IPS-15b (cell line): Measurements from ENCODE around the gene ZNF740.

Experiments
- H3K27me3 ChIP-seq: one replicate; pipeline ENCODE4 v1.6.1; 2013; ENCODE audit warnings: low read length; ENCODE audit not compliant: control insufficient read depth, insufficient read depth
- H3K36me3 ChIP-seq: one replicate; pipeline ENCODE4 v1.6.1; 2013; ENCODE audit warnings: low read length; ENCODE audit not compliant: control insufficient read depth, insufficient read depth
- H3K4me1 ChIP-seq: one replicate; pipeline ENCODE4 v1.6.1; 2013; ENCODE audit warnings: mild to moderate bottlenecking, low read length; ENCODE audit not compliant: control insufficient read depth, insufficient read depth
- H3K4me3 ChIP-seq: one replicate; pipeline ENCODE4 v1.5.1; 2013; ENCODE audit warnings: low read depth, low read length
- H3K9ac ChIP-seq: one replicate; pipeline ENCODE4 v1.6.1; 2013; ENCODE audit warnings: low read depth, mild to moderate bottlenecking, low read length
- H3K9me3 ChIP-seq: one replicate; pipeline ENCODE4 v1.6.1; 2013; ENCODE audit warnings: mild to moderate bottlenecking, low read length; ENCODE audit not compliant: control insufficient read depth, insufficient read depth

Gene ZNF740

DNA sequence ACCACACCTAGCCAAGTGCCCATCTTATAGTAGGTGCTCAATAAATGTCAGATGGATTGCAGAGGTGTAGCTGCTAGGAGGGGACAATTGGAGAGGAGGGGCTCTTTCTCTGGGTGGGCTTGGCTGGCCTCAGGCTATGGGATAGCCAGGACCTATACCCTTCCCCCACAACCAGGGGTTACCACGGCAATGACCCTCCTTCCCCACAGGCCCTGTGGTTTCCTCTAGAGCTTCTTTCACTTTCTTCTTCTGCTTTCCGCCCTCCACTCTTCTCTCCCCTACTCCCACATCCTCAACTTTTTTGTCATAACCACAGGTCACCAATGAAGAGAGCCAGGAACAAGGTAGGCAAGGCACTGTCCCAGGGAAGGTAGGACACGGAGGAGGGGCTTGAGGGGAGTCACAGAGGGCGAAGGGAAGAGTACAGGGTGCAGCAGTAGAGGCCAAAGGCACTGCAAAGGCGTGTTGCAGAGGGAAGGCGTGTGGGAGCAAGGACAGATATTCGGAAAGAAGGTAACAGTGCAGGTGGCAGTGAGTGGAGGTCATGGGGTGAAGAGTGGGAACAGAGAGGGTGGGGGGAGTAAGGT, 28.4 kb downstream of the ZNF740 start:
- peaks cover 27% of the 10 kb centered on the region for H3K36me3 ChIP-seq
- no peaks in the 10 kb centered on the region for H3K9me3 ChIP-seq
- H3K27me3 ChIP-seq: peaks cover 4% of the 10 kb centered on the region
- H3K4me3 ChIP-seq: no peak overlapping the region
- no peak overlapping the region for H3K9ac ChIP-seq
- peaks cover 8% of the 10 kb centered on the region for H3K4me1 ChIP-seq

DNA sequence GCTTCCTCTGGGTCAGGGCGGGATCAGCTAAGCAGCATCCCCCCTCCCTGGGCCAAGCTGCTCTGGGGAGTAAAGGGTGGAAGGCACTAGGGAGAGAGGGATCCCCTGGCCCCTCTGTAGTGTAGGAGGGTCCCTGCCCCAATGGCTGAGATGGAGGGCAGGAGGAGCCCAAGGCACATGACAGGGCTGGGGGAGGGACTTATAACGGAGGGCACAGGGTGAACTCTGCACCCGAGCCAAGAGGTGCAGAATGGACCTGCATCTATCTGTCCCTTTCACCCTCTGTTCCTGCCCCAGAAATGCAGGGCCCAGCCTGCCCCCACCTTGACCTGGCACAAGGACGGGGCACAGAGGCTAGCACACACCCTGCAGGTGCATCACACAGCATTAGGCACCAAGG, 30.3 kb downstream of the ZNF740 start:
- Histone ChIP-seq H3K9ac (no peak overlapping the region), H3K9me3 (no peaks in the 10 kb centered on the region), H3K36me3 (peaks cover 34% of the 10 kb centered on the region), H3K4me1 (peaks cover 18% of the 10 kb centered on the region), H3K4me3 (no peak overlapping the region), H3K27me3 (peaks cover 4% of the 10 kb centered on the region)

GRCh38 chr12:53211476-53212381, 31.2 kb downstream of the ZNF740 start:
- Histone ChIP-seq H3K36me3 (peaks cover 34% of the 10 kb centered on the region), H3K4me1 (peaks cover 27% of the 10 kb centered on the region), H3K9me3 (no peaks in the 10 kb centered on the region), H3K27me3 (peaks cover 2% of the 10 kb centered on the region), H3K4me3 (no peak overlapping the region), H3K9ac (no peak overlapping the region)

DNA sequence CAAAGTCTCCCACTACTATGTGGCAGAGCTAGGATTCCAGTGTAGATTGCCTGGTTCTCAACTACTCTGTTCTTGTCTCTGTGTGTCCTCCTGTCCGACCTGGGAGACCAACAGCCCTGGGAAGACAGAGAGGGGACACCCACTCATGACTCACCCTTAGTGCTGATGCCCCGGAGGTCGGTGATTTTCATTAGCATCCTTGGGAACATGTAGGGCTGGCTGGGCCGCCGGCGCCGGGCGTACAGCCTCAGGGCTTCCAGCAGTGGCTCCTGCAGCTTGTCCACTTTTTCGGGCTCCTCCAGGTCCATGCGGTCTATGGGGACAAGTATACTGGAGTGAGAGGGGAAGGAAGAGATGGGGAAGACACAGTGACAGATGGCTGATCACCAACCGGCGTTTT, 32.4 kb downstream of the ZNF740 start:
- Histone ChIP-seq H3K4me1 (peaks cover 31% of the 10 kb centered on the region), H3K4me3 (no peak overlapping the region), H3K36me3 (peaks cover 34% of the 10 kb centered on the region), H3K9ac (no peak overlapping the region), H3K9me3 (no peaks in the 10 kb centered on the region), H3K27me3 (no peaks in the 10 kb centered on the region)

- no peaks in the 10 kb centered on the region for H3K27me3 ChIP-seq
- peaks cover 34% of the 10 kb centered on the region for H3K4me1 ChIP-seq
- no peak overlapping the region for H3K9ac ChIP-seq
- peaks cover 34% of the 10 kb centered on the region for H3K36me3 ChIP-seq
- no peaks in the 10 kb centered on the region for H3K9me3 ChIP-seq
- no peak overlapping the region for H3K4me3 ChIP-seq
Measured at GRCh38 chr12:53213348-53213747, 32.8 kb downstream of the ZNF740 start.

GRCh38 chr12:53214221-53214620, 33.7 kb downstream of the ZNF740 start:
- no peak overlapping the region for H3K4me3 ChIP-seq

DNA sequence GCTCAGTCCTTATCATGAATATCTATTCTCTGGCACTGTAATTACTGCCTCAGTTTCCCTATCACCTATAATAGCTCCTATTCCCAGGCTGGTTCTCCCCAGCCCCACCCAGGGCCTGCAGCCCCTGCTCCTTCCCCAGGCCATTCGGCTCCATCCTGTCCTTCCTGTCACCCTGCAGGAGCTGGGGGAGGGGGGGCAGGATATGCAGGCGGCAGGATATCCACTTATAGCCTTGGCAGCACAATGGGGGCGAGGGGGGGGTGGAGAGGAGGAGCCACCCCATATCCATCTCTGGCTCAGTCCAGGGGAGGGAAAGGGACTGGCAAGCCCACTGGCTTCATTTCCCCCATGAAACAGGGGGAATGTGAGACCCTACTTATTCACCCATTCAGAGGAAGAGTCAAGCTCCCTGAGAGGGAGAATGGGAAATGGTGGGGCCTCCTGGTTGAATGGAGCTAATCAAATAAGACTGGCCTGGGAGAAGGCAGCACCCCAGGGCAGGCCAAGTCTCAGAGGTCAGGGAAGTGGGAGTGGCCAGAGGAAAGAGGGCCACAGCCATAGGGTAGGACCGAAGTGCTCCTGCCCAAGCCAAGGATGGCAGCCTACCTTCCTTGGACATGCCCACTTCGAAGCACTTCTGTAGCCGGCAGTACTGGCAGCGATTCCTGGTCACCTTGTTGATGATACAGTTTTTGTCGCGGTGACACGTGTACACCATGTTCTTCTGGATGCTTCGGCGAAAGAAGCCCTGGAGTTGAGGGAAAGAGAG, 34.3 kb downstream of the ZNF740 start:
- Histone ChIP-seq H3K9me3 (no peaks in the 10 kb centered on the region), H3K9ac (no peak overlapping the region), H3K27me3 (peaks cover 6% of the 10 kb centered on the region), H3K36me3 (peaks cover 34% of the 10 kb centered on the region), H3K4me3 (no peak overlapping the region), H3K4me1 (peaks cover 35% of the 10 kb centered on the region)

More at GRCh38 chr12:53214221-53214620, 33.7 kb downstream of the ZNF740 start:
- H3K36me3 ChIP-seq: peaks cover 34% of the 10 kb centered on the region
- peaks cover under 1% of the 10 kb centered on the region for H3K27me3 ChIP-seq
- H3K4me1 ChIP-seq: peaks cover 35% of the 10 kb centered on the region
- no peaks in the 10 kb centered on the region for H3K9me3 ChIP-seq
- H3K9ac ChIP-seq: no peak overlapping the region

DNA sequence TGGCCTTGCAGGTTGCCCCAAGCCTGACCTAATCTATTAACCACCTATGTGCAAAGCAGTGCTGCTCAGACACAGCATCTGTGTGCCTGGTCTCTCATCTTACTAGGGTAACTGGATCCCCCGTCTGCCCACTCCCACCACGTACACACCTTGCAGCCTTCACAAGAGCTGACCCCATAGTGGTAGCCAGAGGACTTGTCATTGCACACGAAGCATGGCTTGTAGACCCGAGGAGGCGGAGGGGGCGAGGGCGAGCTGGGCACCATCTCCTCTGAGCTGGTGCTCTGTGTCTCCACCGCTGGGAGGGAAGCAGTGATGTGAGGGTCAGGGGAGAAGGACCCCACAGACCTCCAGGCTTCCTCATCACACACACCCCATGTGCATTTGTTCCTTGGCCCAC, 35.0 kb downstream of the ZNF740 start:
- Histone ChIP-seq H3K9ac (no peak overlapping the region), H3K4me1 (peaks cover 35% of the 10 kb centered on the region), H3K36me3 (peaks cover 34% of the 10 kb centered on the region), H3K4me3 (no peak overlapping the region), H3K9me3 (no peaks in the 10 kb centered on the region), H3K27me3 (peaks cover 6% of the 10 kb centered on the region)

GRCh38 chr12:53217051-53217930, 36.8 kb downstream of the ZNF740 start:
- Histone ChIP-seq H3K36me3 (peaks cover 20% of the 10 kb centered on the region), H3K9me3 (no peaks in the 10 kb centered on the region), H3K27me3 (peaks cover 6% of the 10 kb centered on the region), H3K9ac (peak overlapping the region; percentile 37), H3K4me1 (peaks cover 38% of the 10 kb centered on the region), H3K4me3 (peak overlapping the region; percentile 52)

GRCh38 chr12:53217931-53218307, 37.4 kb downstream of the ZNF740 start:
- no peaks in the 10 kb centered on the region for H3K9me3 ChIP-seq
- peaks cover 16% of the 10 kb centered on the region for H3K36me3 ChIP-seq
- no peak overlapping the region for H3K9ac ChIP-seq
- H3K27me3 ChIP-seq: peaks cover 6% of the 10 kb centered on the region
- H3K4me3 ChIP-seq: peak overlapping the region; percentile 52
- H3K4me1 ChIP-seq: peaks cover 42% of the 10 kb centered on the region
